ENCODE data around the gene CGB1.

The CGB1 gene

GRCh38 chr19:49009828-49010227, 26.9 kb downstream of the CGB1 start:
- no peak overlapping the region for H3K4me2 ChIP-seq (ENCODE audit: low read length)
- TF ChIP-seq EZH2phosphoT487 (IDR thresholded peaks at IDR 0.05; ENCODE audit: borderline replicate concordance, low read length), result no peak
- TF ChIP-seq CTCF (IDR thresholded peaks at IDR 0.05; ENCODE audit: low read depth, low read length, poor library complexity, severe bottlenecking), result no peak
- H3K9me2 ChIP-seq (replicated peaks; ENCODE audit: control insufficient read depth, low read length), result no peaks in the 10 kb centered on the region
- H3K4me3 ChIP-seq (ENCODE audit: low read length), result no peak overlapping the region
- H3K27me3 ChIP-seq (ENCODE audit: control insufficient read depth, low read length), result no peaks in the 10 kb centered on the region
- H3K27ac ChIP-seq (ENCODE audit: low read depth, low read length), result no peak overlapping the region
- H3K4me1 ChIP-seq (ENCODE audit: control insufficient read depth, low read length), result no peaks in the 10 kb centered on the region
- H3K9me3 ChIP-seq (ENCODE audit: control insufficient read depth, insufficient read depth, low read length), result no peaks in the 10 kb centered on the region
- no peaks in the 10 kb centered on the region; the same call in 1 of the 2 replicates for H4K20me1 ChIP-seq (ENCODE audit: control insufficient read depth, insufficient read depth, low read depth, low read length)
- peaks cover 74% of the 10 kb centered on the region for H3K36me3 ChIP-seq (ENCODE audit: control insufficient read depth, low read length)
- no peaks in the 10 kb centered on the region for H3K79me2 ChIP-seq (ENCODE audit: control insufficient read depth, low read length)
- 0 out of 2 replicates have a peak, but pooled peaks cover 3% of the 10 kb centered on the region for H3F3A ChIP-seq (ENCODE audit: control insufficient read depth, insufficient read depth)

- Histone ChIP-seq H3K4me1 (ENCODE audit: control insufficient read depth, low read length) (no peaks in the 10 kb centered on the region), H4K20me1 (ENCODE audit: control insufficient read depth, insufficient read depth, low read depth, low read length) (no peaks in the 10 kb centered on the region; the same call in 1 of the 2 replicates), H3K4me2 (ENCODE audit: low read length) (no peak overlapping the region), H3K4me3 (ENCODE audit: low read length) (no peak overlapping the region), H3K27me3 (ENCODE audit: control insufficient read depth, low read length) (no peaks in the 10 kb centered on the region), H3K79me2 (ENCODE audit: control insufficient read depth, low read length) (peaks cover 2% of the 10 kb centered on the region; the same call in 1 of the 2 replicates), H3K27ac (ENCODE audit: low read depth, low read length) (no peak overlapping the region), H3F3A (ENCODE audit: control insufficient read depth, insufficient read depth) (no peaks in the 10 kb centered on the region), H3K36me3 (ENCODE audit: control insufficient read depth, low read length) (peaks cover 77% of the 10 kb centered on the region), H3K9me2 (replicated peaks; ENCODE audit: control insufficient read depth, low read length) (no peaks in the 10 kb centered on the region), H3K9me3 (ENCODE audit: control insufficient read depth, insufficient read depth, low read length) (no peaks in the 10 kb centered on the region)
- TF ChIP-seq EZH2phosphoT487 (IDR thresholded peaks at IDR 0.05; ENCODE audit: borderline replicate concordance, low read length), result no peak
- no peak for TF ChIP-seq CTCF (IDR thresholded peaks at IDR 0.05; ENCODE audit: low read depth, low read length, poor library complexity, severe bottlenecking)
Measured at GRCh38 chr19:49006905-49007304, 29.8 kb downstream of the CGB1 start.

GRCh38 chr19:49004964-49005614, 31.6 kb downstream of the CGB1 start:
- Histone ChIP-seq H3K9me3 (ENCODE audit: control insufficient read depth, insufficient read depth, low read length) (no peaks in the 10 kb centered on the region), H3K27ac (ENCODE audit: low read depth, low read length) (no peak overlapping the region), H3K79me2 (ENCODE audit: control insufficient read depth, low read length) (peaks cover 7% of the 10 kb centered on the region), H3K9me2 (replicated peaks; ENCODE audit: control insufficient read depth, low read length) (no peaks in the 10 kb centered on the region), H3K36me3 (ENCODE audit: control insufficient read depth, low read length) (peaks cover 68% of the 10 kb centered on the region), H3K4me1 (ENCODE audit: control insufficient read depth, low read length) (no peaks in the 10 kb centered on the region), H4K20me1 (ENCODE audit: control insufficient read depth, insufficient read depth, low read depth, low read length) (no peaks in the 10 kb centered on the region), H3K27me3 (ENCODE audit: control insufficient read depth, low read length) (no peaks in the 10 kb centered on the region), H3K4me2 (ENCODE audit: low read length) (no peak overlapping the region), H3F3A (ENCODE audit: control insufficient read depth, insufficient read depth) (no peaks in the 10 kb centered on the region), H3K4me3 (ENCODE audit: low read length) (no peak overlapping the region)
- TF ChIP-seq EZH2phosphoT487 (IDR thresholded peaks at IDR 0.05; ENCODE audit: borderline replicate concordance, low read length), result no peak
- no peak for TF ChIP-seq CTCF (IDR thresholded peaks at IDR 0.05; ENCODE audit: low read depth, low read length, poor library complexity, severe bottlenecking)

Measured in DOHH2 (cell line).